Measurements from ENCODE around the gene RAB22A. TPM values are rescaled to one million over a fixed set of nuclear protein-coding genes. Genes with fewer than 3 reads are reported as not detected.

The RAB22A gene
- total RNA-seq, 1 donor, result 23.9 TPM

DNA sequence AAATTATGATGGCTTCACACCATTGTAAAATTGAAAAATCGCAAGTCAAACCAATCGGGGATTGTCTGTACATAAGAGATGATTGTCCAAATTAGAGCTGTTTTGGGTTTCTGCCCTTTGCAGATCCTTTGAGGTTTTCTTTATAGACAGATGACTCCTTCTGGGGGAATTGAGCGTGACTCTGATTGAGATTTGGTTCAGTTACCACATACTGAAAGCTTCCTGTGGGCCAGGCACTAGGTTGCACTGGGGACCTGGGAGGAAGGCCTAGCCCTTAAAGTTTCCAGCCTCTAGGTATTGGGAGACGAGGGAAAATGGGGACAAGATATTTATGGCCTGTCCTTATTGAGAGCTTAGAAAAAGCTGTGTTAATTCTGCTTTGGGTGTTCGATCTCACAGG, 88.7 kb downstream of the RAB22A start:
- no peak for DNase-seq (ENCODE audit: insufficient read length, low spot score, missing footprints)
- TF ChIP-seq, protein P1, sequence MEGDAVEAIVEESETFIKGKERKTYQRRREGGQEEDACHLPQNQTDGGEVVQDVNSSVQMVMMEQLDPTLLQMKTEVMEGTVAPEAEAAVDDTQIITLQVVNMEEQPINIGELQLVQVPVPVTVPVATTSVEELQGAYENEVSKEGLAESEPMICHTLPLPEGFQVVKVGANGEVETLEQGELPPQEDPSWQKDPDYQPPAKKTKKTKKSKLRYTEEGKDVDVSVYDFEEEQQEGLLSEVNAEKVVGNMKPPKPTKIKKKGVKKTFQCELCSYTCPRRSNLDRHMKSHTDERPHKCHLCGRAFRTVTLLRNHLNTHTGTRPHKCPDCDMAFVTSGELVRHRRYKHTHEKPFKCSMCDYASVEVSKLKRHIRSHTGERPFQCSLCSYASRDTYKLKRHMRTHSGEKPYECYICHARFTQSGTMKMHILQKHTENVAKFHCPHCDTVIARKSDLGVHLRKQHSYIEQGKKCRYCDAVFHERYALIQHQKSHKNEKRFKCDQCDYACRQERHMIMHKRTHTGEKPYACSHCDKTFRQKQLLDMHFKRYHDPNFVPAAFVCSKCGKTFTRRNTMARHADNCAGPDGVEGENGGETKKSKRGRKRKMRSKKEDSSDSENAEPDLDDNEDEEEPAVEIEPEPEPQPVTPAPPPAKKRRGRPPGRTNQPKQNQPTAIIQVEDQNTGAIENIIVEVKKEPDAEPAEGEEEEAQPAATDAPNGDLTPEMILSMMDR (IDR thresholded peaks at IDR 0.05; ENCODE audit: extremely low read depth, low read depth, low read length), result no peak
- Histone ChIP-seq H3K4me1 (ENCODE audit: insufficient read depth, low read length) (peaks cover 2% of the 10 kb centered on the region), H4K20me1 (ENCODE audit: insufficient read depth, low read length) (peaks cover 73% of the 10 kb centered on the region), H3K27ac (ENCODE audit: low read depth, low read length) (no peak overlapping the region), H3K79me2 (ENCODE audit: insufficient read depth, low read length) (peaks cover 99% of the 10 kb centered on the region), H3K4me2 (ENCODE audit: insufficient read depth, low read length) (no peak overlapping the region), H3K27me3 (ENCODE audit: insufficient read depth, low read length) (no peaks in the 10 kb centered on the region), H3K4me3 (ENCODE audit: insufficient read depth, low read length) (no peak overlapping the region), H2AFZ (ENCODE audit: low read length) (no peak overlapping the region), H3K9me3 (ENCODE audit: low read depth, low read length) (no peaks in the 10 kb centered on the region), H3K36me3 (ENCODE audit: insufficient read depth, low read length) (peaks cover 5% of the 10 kb centered on the region)

DNA sequence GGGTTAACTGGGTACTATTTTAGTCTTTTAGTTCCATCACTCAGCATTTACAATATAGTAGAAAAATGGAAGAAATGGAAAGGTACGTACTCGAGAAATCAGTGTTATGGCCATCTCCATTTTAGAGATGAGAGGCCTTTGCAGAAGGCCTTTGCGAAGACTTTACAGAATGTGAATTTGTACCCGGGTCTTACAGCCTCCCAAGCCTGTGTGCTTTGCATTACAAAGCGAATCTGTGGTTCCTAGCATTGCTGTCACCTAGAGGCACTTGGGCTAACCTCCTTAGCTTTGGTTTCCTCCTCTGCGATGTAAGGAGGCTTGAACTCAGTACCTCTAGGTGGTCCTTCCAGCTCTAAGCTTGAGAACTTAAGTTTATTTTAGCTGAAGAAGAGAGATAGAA, 90.4 kb downstream of the RAB22A start:
- peaks cover 79% of the 10 kb centered on the region for H4K20me1 ChIP-seq (ENCODE audit: insufficient read depth, low read length)
- no peaks in the 10 kb centered on the region for H3K9me3 ChIP-seq (ENCODE audit: low read depth, low read length)
- no peak overlapping the region for H3K27ac ChIP-seq (ENCODE audit: low read depth, low read length)
- no peak overlapping the region for H2AFZ ChIP-seq (ENCODE audit: low read length)
- peaks cover 99% of the 10 kb centered on the region for H3K79me2 ChIP-seq (ENCODE audit: insufficient read depth, low read length)
- H3K4me2 ChIP-seq (ENCODE audit: insufficient read depth, low read length), result no peak overlapping the region
- H3K4me1 ChIP-seq (ENCODE audit: insufficient read depth, low read length), result no peaks in the 10 kb centered on the region
- TF ChIP-seq, protein P1 (IDR thresholded peaks at IDR 0.05; ENCODE audit: extremely low read depth, low read depth, low read length), result no peak
- H3K4me3 ChIP-seq (ENCODE audit: insufficient read depth, low read length), result no peak overlapping the region
- no peak for DNase-seq (ENCODE audit: insufficient read length, low spot score, missing footprints)
- peaks cover 5% of the 10 kb centered on the region for H3K36me3 ChIP-seq (ENCODE audit: insufficient read depth, low read length)
- H3K27me3 ChIP-seq (ENCODE audit: insufficient read depth, low read length), result no peaks in the 10 kb centered on the region

DNA sequence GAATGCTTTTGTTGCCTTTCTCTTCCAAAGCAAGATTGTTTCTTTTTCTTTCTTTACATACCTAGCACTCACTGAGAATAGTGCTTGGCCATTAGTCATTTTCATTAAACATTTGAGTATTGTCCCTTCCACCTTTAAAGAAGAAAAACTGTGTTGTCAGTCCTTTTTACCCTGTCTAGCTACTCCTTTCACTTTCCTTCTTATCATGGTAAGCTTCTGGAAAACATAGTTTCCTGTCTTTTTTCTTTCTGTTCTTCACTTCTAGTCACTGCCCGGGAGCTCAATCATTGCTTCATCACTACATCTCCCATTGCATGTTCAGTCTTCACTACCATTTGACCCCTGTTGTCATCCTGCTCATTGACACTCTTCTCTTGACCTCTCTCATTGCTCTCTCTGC, 91.6 kb downstream of the RAB22A start:
- Histone ChIP-seq H3K79me2 (ENCODE audit: insufficient read depth, low read length) (peaks cover 99% of the 10 kb centered on the region), H3K9me3 (ENCODE audit: low read depth, low read length) (no peaks in the 10 kb centered on the region), H3K27ac (ENCODE audit: low read depth, low read length) (no peak overlapping the region), H3K36me3 (ENCODE audit: insufficient read depth, low read length) (peaks cover 5% of the 10 kb centered on the region), H3K4me3 (ENCODE audit: insufficient read depth, low read length) (no peak overlapping the region), H3K4me1 (ENCODE audit: insufficient read depth, low read length) (no peaks in the 10 kb centered on the region), H3K27me3 (ENCODE audit: insufficient read depth, low read length) (no peaks in the 10 kb centered on the region), H4K20me1 (ENCODE audit: insufficient read depth, low read length) (peaks cover 83% of the 10 kb centered on the region), H2AFZ (ENCODE audit: low read length) (no peak overlapping the region), H3K4me2 (ENCODE audit: insufficient read depth, low read length) (no peak overlapping the region)
- TF ChIP-seq, protein P1 (IDR thresholded peaks at IDR 0.05; ENCODE audit: extremely low read depth, low read depth, low read length), result no peak
- no peak for DNase-seq (ENCODE audit: insufficient read length, low spot score, missing footprints)

DNA sequence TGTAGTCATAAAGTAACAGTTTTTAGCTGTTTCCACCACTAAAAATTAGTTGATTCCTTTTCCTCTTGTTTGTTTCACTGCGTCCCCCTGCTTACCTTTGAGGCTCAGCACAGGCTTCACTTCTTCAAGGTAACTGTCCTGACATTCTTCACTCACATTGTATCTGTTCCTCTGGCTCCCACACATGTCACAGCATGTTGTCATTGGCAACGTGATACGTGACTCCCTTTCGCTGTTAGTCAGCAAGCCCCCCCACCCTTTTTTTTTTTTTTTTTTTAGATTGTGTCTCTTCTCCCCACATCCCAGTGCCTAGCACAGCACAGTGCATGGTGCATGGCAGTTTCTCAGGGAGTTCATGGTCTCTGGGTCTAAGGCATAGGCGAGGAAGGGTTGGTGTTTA, 92.8 kb downstream of the RAB22A start:
- Histone ChIP-seq H4K20me1 (ENCODE audit: insufficient read depth, low read length) (peaks cover 87% of the 10 kb centered on the region), H3K4me1 (ENCODE audit: insufficient read depth, low read length) (peaks cover 10% of the 10 kb centered on the region), H3K79me2 (ENCODE audit: insufficient read depth, low read length) (peaks cover 98% of the 10 kb centered on the region), H2AFZ (ENCODE audit: low read length) (no peak overlapping the region), H3K4me3 (ENCODE audit: insufficient read depth, low read length) (no peak overlapping the region), H3K4me2 (ENCODE audit: insufficient read depth, low read length) (no peak overlapping the region), H3K9me3 (ENCODE audit: low read depth, low read length) (no peaks in the 10 kb centered on the region), H3K36me3 (ENCODE audit: insufficient read depth, low read length) (peaks cover 5% of the 10 kb centered on the region), H3K27me3 (ENCODE audit: insufficient read depth, low read length) (no peaks in the 10 kb centered on the region), H3K27ac (ENCODE audit: low read depth, low read length) (no peak overlapping the region)
- TF ChIP-seq, protein P1 (IDR thresholded peaks at IDR 0.05; ENCODE audit: extremely low read depth, low read depth, low read length), result no peak
- no peak for DNase-seq (ENCODE audit: insufficient read length, low spot score, missing footprints)
